DND-41 (cell line): Measurements from ENCODE around the gene B3GNT8.

ENCODE experiments used
- ATAC-seq: fragments of 200-7000 bp; cut with Tn5 transposase; 3 replicates; pipeline ENCODE4 v1.9.1; 2021; ENCODE audit warnings: low read depth; ENCODE audit not compliant: insufficient read depth
- DNase-seq: peaks from one replicate; pipeline ENCODE4 v3.0.0-alpha.2; 2020
- H2AFZ ChIP-seq: 2 replicates; pipeline ENCODE4 v1.6.0; 2012; ENCODE audit warnings: low read depth, low read length
- H3K27ac ChIP-seq: 2 replicates; pipeline ENCODE4 v1.5.1; 2012; ENCODE audit warnings: low read length, inconsistent platforms
- H3K27me3 ChIP-seq: fragments of 200-600 bp; sonication (generic); 2 replicates; pipeline ENCODE4 v1.6.0; 2012; ENCODE audit warnings: low read length, mild to moderate bottlenecking, inconsistent platforms; ENCODE audit not compliant: insufficient read depth, poor library complexity
- H3K36me3 ChIP-seq: 2 replicates; pipeline ENCODE4 v1.5.1; 2012; ENCODE audit warnings: low read length, inconsistent platforms; ENCODE audit not compliant: insufficient read depth
- H3K4me1 ChIP-seq: 2 replicates; pipeline ENCODE4 v1.5.1; 2012; ENCODE audit warnings: mild to moderate bottlenecking, low read length; ENCODE audit not compliant: insufficient read depth
- H3K4me2 ChIP-seq: 2 replicates; pipeline ENCODE4 v1.6.0; 2012; ENCODE audit warnings: mild to moderate bottlenecking, moderate library complexity, low read length, inconsistent platforms; ENCODE audit not compliant: insufficient read depth
- H3K4me3 ChIP-seq, 2 experiments: fragments of 200-600 bp in 1 of 2; shearing (Covaris generic) in 1 of 2; 2 replicates each; pipeline ENCODE4 v1.5.1; 2012 to 2016; ENCODE audit warnings: inconsistent platforms in 2 of 2, low read length in 2 of 2, mild to moderate bottlenecking in 2 of 2, low read depth in 1 of 2, moderate library complexity in 1 of 2
- H3K79me2 ChIP-seq: 2 replicates; pipeline ENCODE4 v1.6.0; 2012; ENCODE audit warnings: low read length, inconsistent platforms; ENCODE audit not compliant: insufficient read depth
- H3K9ac ChIP-seq: 2 replicates; pipeline ENCODE4 v1.6.0; 2012; ENCODE audit warnings: low read depth, mild to moderate bottlenecking, inconsistent platforms, low read length, moderate library complexity
- H3K9me3 ChIP-seq: 2 replicates; pipeline ENCODE4 v1.5.1; 2012; ENCODE audit warnings: low read length, moderate library complexity, mild to moderate bottlenecking, inconsistent platforms; ENCODE audit not compliant: insufficient read depth, severe bottlenecking
- H4K20me1 ChIP-seq: 2 replicates; pipeline ENCODE4 v1.6.0; 2012; ENCODE audit warnings: low read length; ENCODE audit not compliant: insufficient read depth
- CTCF ChIP-seq: IDR thresholded peaks from 2 replicates; pipeline ENCODE4 v1.5.1; 2012; ENCODE audit warnings: borderline replicate concordance, low read length, moderate library complexity, mild to moderate bottlenecking; ENCODE audit not compliant: poor library complexity, severe bottlenecking; ENCODE audit errors: extremely low read depth
- EZH2 ChIP-seq: IDR thresholded peaks from 3 replicates; pipeline ENCODE4 v1.6.1; 2012; ENCODE audit warnings: borderline replicate concordance, low read depth, mild to moderate bottlenecking, moderate library complexity, low read length, inconsistent platforms; ENCODE audit not compliant: severe bottlenecking

B3GNT8 gene

GRCh38 chr19:41424335-41425173, 2.6 kb downstream of the B3GNT8 start:
- no peaks in the 10 kb centered on the region for H3K27me3 ChIP-seq
- ATAC-seq: no peak
- peaks cover 48% of the 10 kb centered on the region for H3K36me3 ChIP-seq
- H3K4me2 ChIP-seq: no peak overlapping the region
- H2AFZ ChIP-seq: no peak overlapping the region
- DNase-seq: no peak
- peaks cover 4% of the 10 kb centered on the region; the same call in 1 of the 2 replicates for H4K20me1 ChIP-seq
- no peak overlapping the region for H3K27ac ChIP-seq
- TF ChIP-seq CTCF (no peak), EZH2 (no peak)
- no peaks in the 10 kb centered on the region for H3K9me3 ChIP-seq
- H3K79me2 ChIP-seq: no peaks in the 10 kb centered on the region
- H3K4me3 ChIP-seq: no peak overlapping the region
- H3K4me1 ChIP-seq: no peaks in the 10 kb centered on the region
- no peak overlapping the region for H3K9ac ChIP-seq

- peaks cover 61% of the 10 kb centered on the region for H3K36me3 ChIP-seq
- no peaks in the 10 kb centered on the region for H3K4me1 ChIP-seq
- H3K4me2 ChIP-seq: no peak overlapping the region
- no peak overlapping the region for H3K4me3 ChIP-seq
- H3K9me3 ChIP-seq: no peaks in the 10 kb centered on the region
- no peak overlapping the region for H3K27ac ChIP-seq
- no peak for TF ChIP-seq CTCF
- TF ChIP-seq EZH2: no peak
- H3K27me3 ChIP-seq: no peaks in the 10 kb centered on the region
- DNase-seq: no peak
- no peak overlapping the region for H3K9ac ChIP-seq
- ATAC-seq: no peak
- H3K79me2 ChIP-seq: no peaks in the 10 kb centered on the region
- no peak overlapping the region for H2AFZ ChIP-seq
- H4K20me1 ChIP-seq: peaks cover 4% of the 10 kb centered on the region; the same call in 1 of the 2 replicates
Measured at GRCh38 chr19:41422955-41423354, 4.2 kb downstream of the B3GNT8 start.

- no peak overlapping the region for H3K27ac ChIP-seq
- ATAC-seq (no peak), DNase-seq (no peak)
- no peaks in the 10 kb centered on the region for H3K9me3 ChIP-seq
- H3K27me3 ChIP-seq: no peaks in the 10 kb centered on the region
- peaks cover 4% of the 10 kb centered on the region; the same call in 1 of the 2 replicates for H4K20me1 ChIP-seq
- H3K4me3 ChIP-seq: no peak overlapping the region
- H3K4me2 ChIP-seq: no peak overlapping the region
- H3K4me1 ChIP-seq: no peaks in the 10 kb centered on the region
- H3K9ac ChIP-seq: no peak overlapping the region
- TF ChIP-seq EZH2 (no peak), CTCF (no peak)
- H3K79me2 ChIP-seq: no peaks in the 10 kb centered on the region
- H3K36me3 ChIP-seq: peaks cover 61% of the 10 kb centered on the region
- no peak overlapping the region for H2AFZ ChIP-seq
Measured at GRCh38 chr19:41422456-41422855, 4.7 kb downstream of the B3GNT8 start.
